Naive thymus-derived CD8-positive, alpha-beta T cell (primary cell): Measurements from ENCODE around the gene RBM8A. TPM values are rescaled to one million over a fixed set of nuclear protein-coding genes. Genes with fewer than 3 reads are reported as not detected.

Source experiments
- ATAC-seq, 2 donors: fragments of 150-1000 bp; cut with Tn5 transposase in 1 of 2; sonication (Bioruptor Pico), chemical (Tn5 transposase) in 1 of 2; 1 replicate in 1 of 2; 2 replicates in 1 of 2; pipeline ENCODE4 v1.10.0; 2021; ENCODE audit warnings: mild to moderate bottlenecking in 2 of 2, moderate library complexity in 2 of 2
- POLR2A ChIA-PET: fragments of 350-600 bp; sonication (Branson Sonifier 250); formaldehyde crosslinking; loops from one replicate; lab custom pipeline; 2021; ENCODE audit warnings: antibody characterized with exemption; lab: Charles Lee
- DNase-seq, 10 donors: peaks; one replicate each; pipeline versions ENCODE4 v3.0.0 to v3.0.0-alpha.2; 2020 to 2022
- H3K27ac Mint-ChIP-seq, 10 donors: one replicate each; pipeline ENCODE4 v1.8.0; 2020 to 2022; ENCODE audit warnings: mild to moderate bottlenecking in 10 of 10, mixed read lengths in 10 of 10, moderate library complexity in 4 of 10, inconsistent platforms in 1 of 10
- H3K27me3 Mint-ChIP-seq, 5 donors: one replicate each; pipeline ENCODE4 v1.8.0; 2021 to 2022; ENCODE audit warnings: mixed read lengths in 5 of 5
- H3K36me3 Mint-ChIP-seq, 3 donors: one replicate each; pipeline ENCODE4 v1.8.0; 2020 to 2022; ENCODE audit warnings: mixed read lengths in 3 of 3, mild to moderate bottlenecking in 2 of 3, inconsistent platforms in 1 of 3
- H3K4me1 Mint-ChIP-seq, 4 donors: one replicate each; pipeline ENCODE4 v1.8.0; 2021 to 2022; ENCODE audit warnings: mixed read lengths in 4 of 4
- H3K4me3 Mint-ChIP-seq, 10 donors: one replicate each; pipeline ENCODE4 v1.8.0; 2020 to 2022; ENCODE audit warnings: mild to moderate bottlenecking in 10 of 10, mixed read lengths in 10 of 10, moderate library complexity in 6 of 10, inconsistent platforms in 1 of 10
- H3K9me3 Mint-ChIP-seq, 9 donors: one replicate each; pipeline ENCODE4 v1.8.0; 2020 to 2022; ENCODE audit warnings: mixed read lengths in 9 of 9, mild to moderate bottlenecking in 3 of 9, inconsistent platforms in 1 of 9, moderate library complexity in 1 of 9
- polyA plus RNA-seq, 3 donors: library from polyadenylated mRNA; unstranded; fragments of 300-500 nt; fragmentation: Illumina TruSeq; gene quantifications; one replicate each; pipeline ENCODE4 v1.2.3, GENCODE V29; 2021
- total RNA-seq, 8 experiments: library from RNA in 2 of 8; stranded (reverse) in 2 of 8; gene quantifications; one replicate each; pipeline ENCODE4 v1.2.3 and lab custom pipeline; 2021 to 2026

Gene RBM8A
- total and polyA plus RNA-seq, 5 experiments from 2014 or later = 127 to 191 (median 138) TPM

- DNase-seq (no peak), ATAC-seq (no peak)
- Mint-ChIP-seq H3K9me3 (no peaks in the 10 kb centered on the region), H3K36me3 (peaks cover 0 to 18% (median 0%) of the 10 kb centered on the region in 3 donors), H3K4me3 (peak overlapping the region; percentile 88 to 99 (median 94)), H3K4me1 (peaks cover 38 to 81% (median 75%) of the 10 kb centered on the region in 4 donors), H3K27me3 (no peaks in the 10 kb centered on the region), H3K27ac (peak overlapping the region; percentile 87 to 99 (median 98))
- POLR2A ChIA-PET = interaction anchor here (0.5 to 17.9 kb wide), 11 partner anchors 8 to 81 kb away, joined by 3 to 462 read pairs (median 11); partner anchors contain the start of genes ANKRD34A, PEX11B, POLR3GL and RBM8A
Measured at GRCh38 chr1:145956361-145956760, 29.1 kb upstream of the RBM8A start.

DNA sequence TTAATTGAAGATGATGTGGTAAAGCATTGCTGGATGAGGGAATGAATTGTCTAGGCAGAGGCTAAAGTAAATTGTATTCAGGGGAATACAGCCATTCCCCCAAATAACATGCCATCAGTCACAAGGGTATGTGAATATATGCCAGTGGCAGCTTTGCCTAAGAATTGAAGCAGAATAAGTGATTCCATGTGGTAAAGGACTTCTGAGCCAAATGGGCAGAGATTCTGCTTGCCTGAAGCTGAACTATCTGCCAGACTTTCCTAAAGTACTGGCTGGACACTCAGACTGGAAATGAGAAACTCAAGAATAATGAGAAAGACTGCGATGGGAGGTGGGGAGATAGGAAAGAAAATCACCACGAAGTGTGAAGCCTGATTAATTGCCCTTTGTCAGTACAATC, 28.2 kb upstream of the RBM8A start:
- DNase-seq (no peak), ATAC-seq (no peak)
- peaks cover 0 to 24% (median 0%) of the 10 kb centered on the region in 3 donors for H3K36me3 Mint-ChIP-seq
- peak overlapping the region in 8 of 10 donors; percentile 13 to 82 (median 40) for H3K27ac Mint-ChIP-seq
- POLR2A ChIA-PET = interaction anchor here (1.2 to 17.9 kb wide), 5 partner anchors 9 to 35 kb away, joined by 4 to 462 read pairs (median 117); partner anchors contain the start of genes ANKRD34A, PEX11B, POLR3GL and RBM8A
- H3K4me1 Mint-ChIP-seq = peaks cover 35 to 84% (median 81%) of the 10 kb centered on the region in 4 donors
- no peaks in the 10 kb centered on the region for H3K27me3 Mint-ChIP-seq
- no peaks in the 10 kb centered on the region for H3K9me3 Mint-ChIP-seq
- peak overlapping the region; percentile 13 to 97 (median 92) for H3K4me3 Mint-ChIP-seq

- ATAC-seq (no peak), DNase-seq (no peak)
- peaks cover 0 to 35% (median 0%) of the 10 kb centered on the region in 3 donors for H3K36me3 Mint-ChIP-seq
- peak overlapping the region in 5 of 10 donors; percentile 0 to 68 (median 17) for H3K27ac Mint-ChIP-seq
- POLR2A ChIA-PET = interaction anchor here (0.6 to 17.9 kb wide), 4 partner anchors 26 to 95 kb away, joined by 3 to 462 read pairs (median 146); partner anchors contain the start of genes PIAS3, RBM8A and TXNIP
- no peaks in the 10 kb centered on the region for H3K9me3 Mint-ChIP-seq
- peak overlapping the region in 5 of 10 donors; percentile 27 to 88 (median 34) for H3K4me3 Mint-ChIP-seq
- H3K27me3 Mint-ChIP-seq = no peaks in the 10 kb centered on the region
- peaks cover 35 to 84% (median 82%) of the 10 kb centered on the region in 4 donors for H3K4me1 Mint-ChIP-seq
Measured at GRCh38 chr1:145953861-145954260, 26.6 kb upstream of the RBM8A start.

DNA sequence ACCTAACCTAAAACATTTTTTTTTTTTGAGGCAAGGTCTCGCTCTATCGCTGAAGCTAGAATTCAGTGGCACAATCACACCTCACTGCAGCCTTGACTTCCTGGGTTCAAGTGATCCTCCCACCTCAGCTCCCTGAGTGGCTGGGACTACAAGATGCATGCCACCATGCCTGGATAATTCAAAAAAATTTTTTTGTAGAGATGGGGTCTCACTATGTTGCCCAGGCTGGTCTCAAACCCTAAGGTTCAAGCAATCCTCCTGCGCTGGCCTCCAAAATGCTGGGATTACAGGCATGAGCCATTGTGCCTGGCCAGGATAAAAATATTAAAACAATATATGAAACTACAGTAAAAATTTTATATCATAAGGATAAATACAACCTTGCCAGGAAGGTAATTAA, 25.6 kb upstream of the RBM8A start:
- Mint-ChIP-seq H3K36me3 (peaks cover 0 to 42% (median 0%) of the 10 kb centered on the region in 3 donors), H3K27me3 (no peaks in the 10 kb centered on the region), H3K4me1 (peaks cover 28 to 81% (median 79%) of the 10 kb centered on the region in 4 donors), H3K27ac (peak overlapping the region in 1 of 10 donors; percentile 32), H3K4me3 (no peak overlapping the region), H3K9me3 (no peaks in the 10 kb centered on the region)
- DNase-seq (no peak), ATAC-seq (no peak)
- POLR2A ChIA-PET = interaction anchor here (0.7 to 17.9 kb wide), 5 partner anchors 9 to 108 kb away, joined by 4 to 462 read pairs (median 4); partner anchors contain the start of genes NUDT17, RBM8A and TXNIP

DNA sequence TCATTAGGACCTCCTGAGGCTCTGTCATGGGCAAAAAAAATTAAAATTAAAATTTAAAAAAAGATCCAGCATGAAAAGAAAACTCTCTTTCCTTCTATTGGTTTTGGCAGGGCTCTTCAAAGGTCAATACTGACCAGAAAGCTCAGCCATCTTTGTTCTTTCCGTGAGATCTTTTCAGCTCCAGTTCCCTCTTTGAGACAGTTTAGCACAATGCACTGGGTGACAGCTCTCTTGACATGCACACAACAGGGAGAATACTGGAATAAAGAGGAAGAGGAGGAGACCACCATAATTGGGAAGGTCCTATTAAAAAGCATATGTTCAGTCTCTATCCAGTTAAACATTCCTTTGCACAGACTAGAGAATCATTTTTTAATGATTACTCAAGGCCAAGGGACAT, 24.2 kb upstream of the RBM8A start:
- H3K36me3 Mint-ChIP-seq = peaks cover 0 to 54% (median 3%) of the 10 kb centered on the region in 3 donors
- no peaks in the 10 kb centered on the region for H3K27me3 Mint-ChIP-seq
- no peaks in the 10 kb centered on the region for H3K9me3 Mint-ChIP-seq
- no peak overlapping the region for H3K4me3 Mint-ChIP-seq
- H3K27ac Mint-ChIP-seq = peak overlapping the region in 6 of 10 donors; percentile 10 to 67 (median 28)
- DNase-seq = no peak
- H3K4me1 Mint-ChIP-seq = peaks cover 24 to 81% (median 73%) of the 10 kb centered on the region in 4 donors
- POLR2A ChIA-PET = interaction anchor here (17.3 kb wide), 1 partner anchor 24 kb away, joined by 288 read pairs; the partner anchor contains the start of gene RBM8A
- no peak for ATAC-seq

DNA sequence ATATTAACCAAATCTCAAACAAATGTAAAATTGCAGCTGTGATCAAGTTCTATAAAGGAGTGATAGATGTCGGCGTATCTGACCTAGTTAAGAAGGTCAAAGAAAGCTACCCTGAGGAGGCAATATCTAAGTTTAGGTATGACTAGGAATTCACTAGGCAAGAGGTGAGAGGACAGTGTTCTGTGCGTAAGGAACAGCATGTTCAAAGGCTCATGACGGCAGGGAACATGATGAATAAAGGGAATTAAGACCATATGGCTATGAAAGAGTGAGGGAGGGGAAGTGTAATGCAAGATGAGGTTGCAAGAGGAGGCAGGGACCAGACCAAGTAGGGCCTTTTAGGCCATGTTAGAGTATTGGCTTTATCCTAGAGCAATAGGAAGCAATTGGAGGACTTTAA, 21.9 kb upstream of the RBM8A start:
- ATAC-seq = no peak
- H3K4me1 Mint-ChIP-seq = peaks cover 14 to 64% (median 54%) of the 10 kb centered on the region in 4 donors

GRCh38 chr1:145947551-145947950, 20.3 kb upstream of the RBM8A start:
- Mint-ChIP-seq H3K9me3 (no peaks in the 10 kb centered on the region), H3K4me3 (no peak overlapping the region), H3K4me1 (peaks cover 16 to 59% (median 45%) of the 10 kb centered on the region in 4 donors), H3K27me3 (no peaks in the 10 kb centered on the region), H3K36me3 (peaks cover 3 to 78% (median 4%) of the 10 kb centered on the region in 3 donors), H3K27ac (peak overlapping the region in 1 of 10 donors; percentile 29)
- no peak for ATAC-seq
- DNase-seq = no peak
- POLR2A ChIA-PET = no interaction called here

More for the DNA sequence above, 21.9 kb upstream of the RBM8A start:
- POLR2A ChIA-PET = interaction anchor here (0.7 to 1.3 kb wide), 3 partner anchors 9 to 22 kb away, joined by 3 read pairs; partner anchors contain the start of gene RBM8A
- peaks cover 0 to 74% (median 3%) of the 10 kb centered on the region in 3 donors for H3K36me3 Mint-ChIP-seq
- no peak for DNase-seq
- H3K27me3 Mint-ChIP-seq = no peaks in the 10 kb centered on the region
- H3K4me3 Mint-ChIP-seq = no peak overlapping the region
- peak overlapping the region in 9 of 10 donors; percentile 3 to 75 (median 36) for H3K27ac Mint-ChIP-seq
- H3K9me3 Mint-ChIP-seq = no peaks in the 10 kb centered on the region

DNA sequence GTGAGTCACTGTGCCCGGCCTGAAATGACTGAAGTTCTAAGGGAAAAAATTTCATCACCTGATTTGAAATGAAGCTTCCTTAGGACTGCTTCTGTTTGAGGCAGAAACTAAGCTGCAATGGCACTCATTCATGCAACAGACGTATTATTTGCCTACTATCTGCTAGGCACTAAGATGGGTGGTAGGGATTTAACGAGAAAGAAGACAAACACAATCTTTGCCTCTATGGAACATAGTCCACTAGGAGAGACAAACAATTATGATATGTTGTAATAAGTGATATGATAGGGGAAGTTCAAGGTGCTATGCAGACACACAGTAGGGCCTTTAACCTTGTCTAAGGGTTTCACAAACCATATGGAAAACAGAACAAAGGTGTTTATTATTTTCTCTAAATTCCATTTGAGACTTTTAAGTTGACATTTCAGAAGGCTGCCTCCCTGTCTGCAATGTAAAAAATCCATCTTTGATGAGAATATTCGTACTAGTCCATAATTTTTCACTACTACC, 19.2 kb upstream of the RBM8A start:
- Mint-ChIP-seq H3K27me3 (no peaks in the 10 kb centered on the region), H3K9me3 (no peaks in the 10 kb centered on the region), H3K4me3 (no peak overlapping the region), H3K4me1 (peaks cover 15 to 54% (median 37%) of the 10 kb centered on the region in 4 donors), H3K27ac (peak overlapping the region in 3 of 10 donors; percentile 16 to 68 (median 65)), H3K36me3 (peaks cover 4 to 82% (median 8%) of the 10 kb centered on the region in 3 donors)
- no peak for DNase-seq
- ATAC-seq = no peak
- POLR2A ChIA-PET = no interaction called here

DNA sequence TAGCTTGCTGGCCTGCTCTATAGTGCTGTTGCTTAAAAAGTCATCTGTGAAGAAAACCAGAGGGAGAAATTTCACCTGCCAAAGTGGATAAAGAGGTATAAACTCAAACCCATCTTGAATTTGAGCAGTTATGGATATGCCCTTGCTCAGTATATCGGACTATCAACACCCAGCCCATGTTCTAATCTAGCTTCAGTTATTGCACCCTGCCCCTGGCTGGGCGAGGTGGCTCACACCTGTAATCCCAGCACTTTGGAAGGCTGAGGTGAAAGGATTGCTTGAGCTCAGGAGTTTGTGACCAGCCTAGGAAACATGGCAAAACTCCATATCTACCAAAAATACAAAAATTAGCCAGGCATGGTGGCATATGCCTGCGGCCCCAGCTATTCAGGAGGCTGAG, 17.2 kb upstream of the RBM8A start:
- POLR2A ChIA-PET = interaction anchor here (0.6 to 1.1 kb wide), 3 partner anchors 8 to 65 kb away, joined by 3 to 4 read pairs (median 4); no protein-coding TSS in a partner anchor
- H3K36me3 Mint-ChIP-seq = peaks cover 4 to 86% (median 8%) of the 10 kb centered on the region in 3 donors
- H3K4me3 Mint-ChIP-seq = no peak overlapping the region
- peak overlapping the region in 4 of 10 donors; percentile 14 to 58 (median 46) for H3K27ac Mint-ChIP-seq
- no peaks in the 10 kb centered on the region for H3K27me3 Mint-ChIP-seq
- peaks cover 11 to 36% (median 20%) of the 10 kb centered on the region in 4 donors for H3K4me1 Mint-ChIP-seq
- H3K9me3 Mint-ChIP-seq = no peaks in the 10 kb centered on the region
- no peak for DNase-seq
- ATAC-seq = no peak

DNA sequence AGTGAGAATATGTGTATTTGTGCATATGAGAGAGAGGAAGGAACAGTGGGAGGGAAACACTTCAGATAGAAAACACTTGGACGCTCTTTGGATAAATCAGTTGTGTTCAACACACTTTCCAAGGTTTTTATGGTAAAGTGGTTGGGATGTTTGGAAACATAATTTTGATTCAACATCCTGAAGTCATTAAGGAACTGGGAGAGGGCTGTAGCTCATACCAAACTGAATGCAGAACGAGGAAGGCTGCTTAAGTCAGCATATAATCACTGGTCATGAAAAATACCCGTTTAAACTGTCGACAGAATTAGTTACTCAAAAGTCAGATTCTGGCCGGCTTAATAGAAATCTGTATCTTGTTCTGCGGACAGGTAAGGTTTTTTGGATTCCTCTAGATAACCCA, 15.6 kb upstream of the RBM8A start:
- DNase-seq = no peak
- Mint-ChIP-seq H3K4me3 (no peak overlapping the region), H3K4me1 (peaks cover 0 to 23% (median 10%) of the 10 kb centered on the region in 4 donors), H3K9me3 (no peaks in the 10 kb centered on the region), H3K36me3 (peaks cover 4 to 86% (median 8%) of the 10 kb centered on the region in 3 donors), H3K27me3 (no peaks in the 10 kb centered on the region), H3K27ac (peak overlapping the region in 2 of 10 donors; percentile 8 to 76)
- POLR2A ChIA-PET = interaction anchor here (0.7 kb wide), 1 partner anchor 15 kb away, joined by 3 read pairs; the partner anchor contains the start of gene RBM8A
- ATAC-seq = no peak

GRCh38 chr1:145942405-145942804, 15.1 kb upstream of the RBM8A start:
- DNase-seq (no peak), ATAC-seq (no peak)
- Mint-ChIP-seq H3K27me3 (no peaks in the 10 kb centered on the region), H3K4me3 (no peak overlapping the region), H3K9me3 (no peaks in the 10 kb centered on the region), H3K4me1 (peaks cover 0 to 22% (median 10%) of the 10 kb centered on the region in 4 donors), H3K27ac (peak overlapping the region in 4 of 10 donors; percentile 8 to 73 (median 18)), H3K36me3 (peaks cover 4 to 87% (median 8%) of the 10 kb centered on the region in 3 donors)
- POLR2A ChIA-PET = interaction anchor here (0.7 kb wide), 1 partner anchor 15 kb away, joined by 3 read pairs; the partner anchor contains the start of gene RBM8A

DNA sequence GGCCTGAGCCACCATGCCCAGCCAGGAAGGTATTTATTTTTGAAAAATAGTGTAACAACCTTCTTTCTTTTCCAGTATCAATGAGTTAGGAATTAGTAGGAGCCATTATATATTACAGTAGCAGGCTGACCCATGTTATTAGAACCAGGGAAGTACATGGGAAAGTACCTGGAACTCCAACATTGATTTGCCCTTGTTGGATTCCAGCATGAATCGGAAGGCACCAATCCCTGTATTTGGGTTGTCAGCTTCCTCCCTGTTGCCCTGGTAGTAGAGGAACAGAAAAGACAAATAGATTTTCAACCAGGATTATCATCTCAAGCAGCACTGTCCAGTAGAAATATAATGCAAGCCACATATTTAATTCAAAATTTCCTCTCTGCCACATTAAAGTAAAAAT, 10.2 kb upstream of the RBM8A start:
- H3K4me1 Mint-ChIP-seq = peaks cover 2 to 16% (median 10%) of the 10 kb centered on the region in 4 donors
- no peak for ATAC-seq
- H3K27me3 Mint-ChIP-seq = no peaks in the 10 kb centered on the region
- peak overlapping the region in 4 of 10 donors; percentile 27 to 51 (median 41) for H3K27ac Mint-ChIP-seq
- H3K4me3 Mint-ChIP-seq = no peak overlapping the region
- no peak for DNase-seq
- H3K9me3 Mint-ChIP-seq = no peaks in the 10 kb centered on the region
- peaks cover 6 to 80% (median 10%) of the 10 kb centered on the region in 3 donors for H3K36me3 Mint-ChIP-seq
- POLR2A ChIA-PET = interaction anchor here (0.6 to 1.5 kb wide), 3 partner anchors 10 to 45 kb away, joined by 3 to 9 read pairs (median 3); partner anchors contain the start of genes PEX11B and RBM8A
